ENCODE data around the gene KLHL3.

The KLHL3 gene

DNA sequence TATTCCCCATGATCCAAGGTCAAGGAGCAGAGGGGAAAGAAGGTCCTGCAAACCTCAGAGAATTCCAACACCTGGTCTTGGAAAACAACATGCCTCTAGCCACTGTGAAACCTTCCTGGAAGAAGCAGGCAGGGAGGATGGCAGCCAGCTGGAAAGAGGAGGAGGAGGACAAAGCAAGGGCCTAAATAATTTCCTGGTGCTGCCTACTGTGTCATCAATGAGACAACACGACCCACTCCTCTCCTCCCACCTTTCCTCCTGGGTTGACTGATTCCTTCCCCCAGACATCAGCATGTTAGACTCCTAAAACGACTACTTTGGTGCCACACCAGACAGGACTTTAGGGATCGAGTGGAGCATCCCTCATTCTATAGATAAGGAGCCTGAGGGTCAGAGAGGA, 78.8 kb downstream of the KLHL3 start:
- TF ChIP-seq, protein P1, sequence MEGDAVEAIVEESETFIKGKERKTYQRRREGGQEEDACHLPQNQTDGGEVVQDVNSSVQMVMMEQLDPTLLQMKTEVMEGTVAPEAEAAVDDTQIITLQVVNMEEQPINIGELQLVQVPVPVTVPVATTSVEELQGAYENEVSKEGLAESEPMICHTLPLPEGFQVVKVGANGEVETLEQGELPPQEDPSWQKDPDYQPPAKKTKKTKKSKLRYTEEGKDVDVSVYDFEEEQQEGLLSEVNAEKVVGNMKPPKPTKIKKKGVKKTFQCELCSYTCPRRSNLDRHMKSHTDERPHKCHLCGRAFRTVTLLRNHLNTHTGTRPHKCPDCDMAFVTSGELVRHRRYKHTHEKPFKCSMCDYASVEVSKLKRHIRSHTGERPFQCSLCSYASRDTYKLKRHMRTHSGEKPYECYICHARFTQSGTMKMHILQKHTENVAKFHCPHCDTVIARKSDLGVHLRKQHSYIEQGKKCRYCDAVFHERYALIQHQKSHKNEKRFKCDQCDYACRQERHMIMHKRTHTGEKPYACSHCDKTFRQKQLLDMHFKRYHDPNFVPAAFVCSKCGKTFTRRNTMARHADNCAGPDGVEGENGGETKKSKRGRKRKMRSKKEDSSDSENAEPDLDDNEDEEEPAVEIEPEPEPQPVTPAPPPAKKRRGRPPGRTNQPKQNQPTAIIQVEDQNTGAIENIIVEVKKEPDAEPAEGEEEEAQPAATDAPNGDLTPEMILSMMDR (IDR thresholded peaks at IDR 0.05; ENCODE audit: extremely low read depth, insufficient read depth, missing control alignments): no peak
- in situ Hi-C loops (cut with MboI; ENCODE audit: low pct_unique_long_range_greater_than_20kb, low sequenced_read_pairs, unreplicated experiment): no loop called here
- no peak for DNase-seq (ENCODE audit: low spot score)

DNA sequence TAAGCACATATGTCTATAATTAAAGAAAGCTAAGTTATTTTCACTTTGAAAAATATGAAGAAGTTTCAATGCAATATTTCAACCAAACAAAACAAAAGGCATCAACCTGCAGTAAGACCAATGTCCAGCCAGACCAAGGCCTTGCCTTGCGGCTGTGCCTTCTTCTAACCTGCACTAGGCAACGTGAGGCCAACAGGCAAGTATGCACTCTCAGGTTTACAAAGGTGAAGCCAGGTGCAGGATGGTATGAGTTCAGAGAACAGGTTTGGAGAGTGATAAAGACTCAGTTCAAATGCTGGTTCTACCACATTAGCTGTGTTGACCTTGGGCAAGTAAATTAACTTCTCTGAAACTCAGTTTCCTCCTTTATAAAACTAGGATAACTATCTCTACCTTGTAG, 79.3 kb downstream of the KLHL3 start:
- TF ChIP-seq, protein P1 (IDR thresholded peaks at IDR 0.05; ENCODE audit: extremely low read depth, insufficient read depth, missing control alignments): no peak
- no peak for DNase-seq (ENCODE audit: low spot score)
- in situ Hi-C loops (cut with MboI; ENCODE audit: low pct_unique_long_range_greater_than_20kb, low sequenced_read_pairs, unreplicated experiment): no loop called here

DNA sequence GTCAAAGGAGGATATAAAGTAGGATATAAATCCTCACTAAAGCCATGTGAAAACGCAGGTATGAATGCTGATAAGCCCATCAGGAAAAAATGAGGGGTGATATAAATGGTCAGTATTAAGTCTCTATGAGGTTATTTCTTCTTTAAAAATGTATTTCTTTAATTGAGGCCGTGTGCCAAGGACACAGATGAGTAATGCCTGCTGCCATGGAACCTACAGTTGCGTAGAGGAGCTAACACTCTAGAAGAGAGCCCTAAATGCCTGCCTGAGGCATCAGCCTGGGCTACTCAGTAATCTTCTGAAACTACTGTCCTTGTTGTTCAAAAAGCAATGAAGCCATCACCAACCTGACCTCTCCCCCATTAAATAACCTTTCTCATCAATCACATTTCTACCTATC, 84.9 kb downstream of the KLHL3 start:
- TF ChIP-seq, protein P1 (IDR thresholded peaks at IDR 0.05; ENCODE audit: extremely low read depth, insufficient read depth, missing control alignments): no peak
- in situ Hi-C loops (cut with MboI; ENCODE audit: low pct_unique_long_range_greater_than_20kb, low sequenced_read_pairs, unreplicated experiment): no loop called here
- DNase-seq (ENCODE audit: low spot score): no peak

DNA sequence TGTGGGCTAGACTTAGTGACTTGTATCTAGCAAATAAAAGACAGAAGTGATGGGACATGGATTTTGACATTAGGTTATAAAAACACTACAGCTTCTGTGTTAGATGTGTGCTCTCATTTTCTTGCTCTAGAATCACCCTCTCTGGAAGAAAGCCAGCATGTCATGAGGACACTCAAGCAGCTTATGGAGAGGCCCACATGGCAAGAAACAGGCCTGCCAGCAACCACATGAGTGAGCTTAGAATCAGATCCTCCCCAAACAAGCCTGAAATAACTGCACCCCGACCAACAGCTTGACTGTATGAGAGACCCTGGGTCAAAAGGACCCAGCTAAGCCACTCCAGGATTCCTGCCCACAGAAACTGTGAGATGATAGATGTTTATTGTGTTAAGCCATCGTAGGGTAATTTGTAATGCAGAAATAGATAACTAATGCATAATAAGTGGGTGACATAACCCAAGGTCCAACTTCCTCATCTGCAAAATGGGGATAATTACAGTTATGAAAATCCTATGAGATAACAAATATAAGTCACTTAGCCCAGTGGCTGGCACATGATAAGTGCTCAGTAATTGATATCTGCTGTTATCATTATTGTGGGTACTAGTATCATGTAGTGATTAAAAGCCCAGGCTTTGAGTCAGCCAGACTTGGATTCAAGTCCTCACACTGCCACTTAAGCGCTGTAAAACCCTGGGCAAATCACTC, 86.5 kb downstream of the KLHL3 start:
- TF ChIP-seq, protein P1 (IDR thresholded peaks at IDR 0.05; ENCODE audit: extremely low read depth, insufficient read depth, missing control alignments): no peak
- in situ Hi-C loops (cut with MboI; ENCODE audit: low pct_unique_long_range_greater_than_20kb, low sequenced_read_pairs, unreplicated experiment): no loop called here

DNA sequence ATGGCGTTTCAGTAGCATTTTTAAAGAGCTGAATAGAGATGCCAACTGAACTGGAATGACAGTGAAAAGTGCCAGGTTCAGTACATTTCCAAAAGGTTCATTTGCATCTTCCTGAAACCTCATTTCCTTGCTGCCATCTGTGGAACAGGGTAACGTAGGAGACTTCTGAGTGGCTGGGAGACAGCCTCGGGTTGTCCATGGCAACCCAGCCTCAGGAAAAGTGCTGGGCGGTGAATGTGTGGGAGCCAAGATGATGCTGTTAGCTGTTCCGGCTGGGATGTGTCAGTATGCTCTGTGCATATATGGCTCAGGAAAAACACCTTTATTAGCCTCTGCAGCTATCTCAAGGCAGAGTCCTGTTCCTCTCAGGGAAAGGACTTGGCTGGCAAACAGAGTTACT, 87.5 kb downstream of the KLHL3 start:
- DNase-seq (ENCODE audit: low spot score): no peak
- TF ChIP-seq, protein P1 (IDR thresholded peaks at IDR 0.05; ENCODE audit: extremely low read depth, insufficient read depth, missing control alignments): no peak
- in situ Hi-C loops (cut with MboI; ENCODE audit: low pct_unique_long_range_greater_than_20kb, low sequenced_read_pairs, unreplicated experiment): no loop called here

More for the DNA sequence above, 86.5 kb downstream of the KLHL3 start:
- DNase-seq (ENCODE audit: low spot score): no peak

DNA sequence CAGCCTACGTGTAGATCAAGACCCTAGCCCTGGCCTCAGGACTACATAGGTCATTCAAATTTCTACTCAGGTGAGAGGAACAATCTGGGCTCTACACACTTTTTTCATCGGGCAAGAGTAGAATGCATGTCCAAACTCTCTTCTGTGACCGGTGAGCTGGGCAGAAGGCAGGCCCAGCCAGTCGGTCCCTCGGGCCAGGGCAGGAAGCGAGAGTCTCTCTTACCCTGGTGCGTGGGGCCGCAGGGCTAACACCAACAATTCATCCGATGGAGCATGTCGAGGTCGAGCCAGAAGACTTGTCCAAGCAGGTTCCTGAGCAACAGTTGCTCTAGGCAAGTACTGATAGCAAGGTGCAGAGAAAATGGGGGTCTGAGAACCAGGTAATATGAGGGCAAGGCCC, 88.5 kb downstream of the KLHL3 start:
- in situ Hi-C loops (cut with MboI; ENCODE audit: low pct_unique_long_range_greater_than_20kb, low sequenced_read_pairs, unreplicated experiment): no loop called here
- DNase-seq (ENCODE audit: low spot score): no peak
- TF ChIP-seq, protein P1 (IDR thresholded peaks at IDR 0.05; ENCODE audit: extremely low read depth, insufficient read depth, missing control alignments): no peak
